Activated naive CD8-positive, alpha-beta T cell treated with anti-CD3 and anti-CD28 coated beads, Interleukin-2, amount 10 ng/mL, durations not matched to agents 7 days and 5 days (primary cell): ENCODE measurements around the gene CKAP2L. TPM values are rescaled to one million over a fixed set of nuclear protein-coding genes. Genes with fewer than 3 reads are reported as not detected.
"Not testable (repeated sequence)": the region's sequence is repeated elsewhere in the genome, so short reads cannot be mapped to it uniquely, and the experiment has no call there.

ENCODE experiments used
- ATAC-seq: fragments of 150-1000 bp; cut with Tn5 transposase; one replicate; pipeline ENCODE4 v1.10.0; 2021; ENCODE audit warnings: low read depth, moderate library complexity
- POLR2A ChIA-PET: fragments of 350-600 bp; sonication (Branson Sonifier 250); formaldehyde crosslinking; loops from one replicate; lab custom pipeline; 2021; ENCODE audit warnings: antibody characterized with exemption; lab: Charles Lee
- DNase-seq: peaks from one replicate; pipeline ENCODE4 v3.0.0; 2021
- H3K27ac Mint-ChIP-seq: one replicate; pipeline ENCODE4 v1.8.0; 2022; ENCODE audit warnings: mild to moderate bottlenecking, mixed read lengths
- H3K27me3 Mint-ChIP-seq: one replicate; pipeline ENCODE4 v1.8.0; 2022; ENCODE audit warnings: mild to moderate bottlenecking, moderate library complexity, mixed read lengths
- H3K36me3 Mint-ChIP-seq: one replicate; pipeline ENCODE4 v1.8.0; 2021; ENCODE audit warnings: mild to moderate bottlenecking, mixed read lengths
- H3K4me1 Mint-ChIP-seq: one replicate; pipeline ENCODE4 v1.8.0; 2021; ENCODE audit warnings: mixed read lengths
- H3K4me3 Mint-ChIP-seq: one replicate; pipeline ENCODE4 v1.8.0; 2022; ENCODE audit warnings: mild to moderate bottlenecking, moderate library complexity, mixed read lengths
- H3K9me3 Mint-ChIP-seq: one replicate; pipeline ENCODE4 v1.8.0; 2021; ENCODE audit warnings: mixed read lengths
- total RNA-seq, 2 experiments: library from RNA; stranded (reverse); gene quantifications; one replicate each; pipeline ENCODE4 v1.2.3, GENCODE V29; 2021

CKAP2L gene
- total RNA-seq, 2 experiments from 2014 or later, result 38.9 to 40.3 TPM

GRCh38 chr2:112713585-112713925 is 50.9 kb downstream of the CKAP2L start:
- no peak overlapping the region for H3K27ac Mint-ChIP-seq
- ATAC-seq (no peak), DNase-seq (no peak)
- no peak overlapping the region for H3K4me3 Mint-ChIP-seq
- no peaks in the 10 kb centered on the region for H3K36me3 Mint-ChIP-seq
- POLR2A ChIA-PET, result no interaction called here
- peaks cover 5% of the 10 kb centered on the region for H3K4me1 Mint-ChIP-seq
- peaks cover 1% of the 10 kb centered on the region for H3K9me3 Mint-ChIP-seq
- H3K27me3 Mint-ChIP-seq, result peaks cover 37% of the 10 kb centered on the region

GRCh38 chr2:112712903-112713584 is 51.4 kb downstream of the CKAP2L start:
- POLR2A ChIA-PET, result no interaction called here
- DNase-seq (no peak), ATAC-seq (no peak)
- peaks cover 1% of the 10 kb centered on the region for H3K9me3 Mint-ChIP-seq
- peaks cover 8% of the 10 kb centered on the region for H3K4me1 Mint-ChIP-seq
- no peaks in the 10 kb centered on the region for H3K36me3 Mint-ChIP-seq
- peaks cover 40% of the 10 kb centered on the region for H3K27me3 Mint-ChIP-seq
- no peak overlapping the region for H3K4me3 Mint-ChIP-seq
- H3K27ac Mint-ChIP-seq, result no peak overlapping the region

GRCh38 chr2:112712465-112712864 is 51.9 kb downstream of the CKAP2L start:
- H3K27ac Mint-ChIP-seq, result no peak overlapping the region
- no peak for DNase-seq
- no peaks in the 10 kb centered on the region for H3K36me3 Mint-ChIP-seq

GRCh38 chr2:112710956-112711750 is 53.3 kb downstream of the CKAP2L start:
- Mint-ChIP-seq H3K4me1 (peaks cover 24% of the 10 kb centered on the region), H3K9me3 (peaks cover 1% of the 10 kb centered on the region), H3K36me3 (no peaks in the 10 kb centered on the region), H3K27ac (no peak overlapping the region), H3K4me3 (no peak overlapping the region), H3K27me3 (peaks cover 45% of the 10 kb centered on the region)
- ATAC-seq, result no peak
- POLR2A ChIA-PET, result no interaction called here
- DNase-seq, result no peak

More at GRCh38 chr2:112712465-112712864, 51.9 kb downstream of the CKAP2L start:
- Mint-ChIP-seq H3K4me1 (peaks cover 14% of the 10 kb centered on the region), H3K4me3 (no peak overlapping the region), H3K27me3 (peaks cover 45% of the 10 kb centered on the region), H3K9me3 (peaks cover 1% of the 10 kb centered on the region)
- no peak for ATAC-seq
- POLR2A ChIA-PET, result interaction anchor here (0.6 kb wide), 1 partner anchor 22 kb away, joined by 3 read pairs; no protein-coding TSS in a partner anchor

DNA sequence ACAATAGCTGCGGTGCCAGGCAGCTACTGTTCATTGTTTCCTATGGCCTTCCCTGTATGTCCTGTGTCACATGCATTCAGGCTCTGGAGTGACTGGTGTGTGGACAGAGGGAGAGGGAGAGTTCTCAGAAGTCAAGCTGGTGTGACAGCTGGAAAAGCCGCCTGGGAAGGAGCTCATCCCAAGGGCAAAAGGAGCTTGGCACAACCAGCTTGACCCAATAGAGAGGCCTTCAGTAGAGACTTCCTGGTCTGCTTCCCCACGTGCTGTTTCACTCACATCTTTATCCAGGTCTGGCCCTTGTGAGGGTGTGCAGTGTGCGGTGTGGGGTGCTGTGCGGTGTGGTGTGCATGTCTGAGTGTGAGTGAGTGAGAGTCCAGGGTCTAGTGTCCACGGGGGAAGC is 54.7 kb downstream of the CKAP2L start:
- Mint-ChIP-seq H3K36me3 (peaks cover under 1% of the 10 kb centered on the region), H3K27me3 (peaks cover 43% of the 10 kb centered on the region), H3K4me1 (peaks cover 34% of the 10 kb centered on the region), H3K9me3 (peaks cover under 1% of the 10 kb centered on the region), H3K27ac (no peak overlapping the region), H3K4me3 (no peak overlapping the region)
- DNase-seq, result no peak
- ATAC-seq, result no peak
- POLR2A ChIA-PET, result no interaction called here

DNA sequence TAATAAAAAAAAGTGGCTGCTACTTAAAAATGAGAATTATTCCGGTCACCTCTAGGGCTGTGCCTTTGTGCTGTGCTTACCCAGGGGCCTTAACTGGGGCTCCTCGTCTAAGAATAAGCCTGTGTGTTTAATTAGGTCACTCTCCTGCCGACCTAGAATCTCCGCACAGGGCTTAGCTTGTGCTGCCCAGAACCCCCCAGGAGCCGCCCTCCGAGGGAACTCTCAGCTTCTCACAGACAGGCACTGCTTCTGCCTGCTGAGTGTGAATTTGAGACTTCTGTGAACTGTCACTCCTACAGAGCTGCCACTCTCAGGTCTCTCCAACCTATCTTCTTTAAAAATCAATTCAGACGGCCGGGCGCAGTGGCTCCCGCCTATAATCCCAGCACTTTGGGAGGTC is 55.4 kb downstream of the CKAP2L start:
- H3K36me3 Mint-ChIP-seq, result peaks cover 2% of the 10 kb centered on the region
- POLR2A ChIA-PET, result no interaction called here
- no peak overlapping the region for H3K27ac Mint-ChIP-seq
- no peak for DNase-seq
- peaks cover 35% of the 10 kb centered on the region for H3K4me1 Mint-ChIP-seq
- H3K4me3 Mint-ChIP-seq, result no peak overlapping the region
- no peak for ATAC-seq
- peaks cover 46% of the 10 kb centered on the region for H3K27me3 Mint-ChIP-seq
- H3K9me3 Mint-ChIP-seq, result peaks cover 2% of the 10 kb centered on the region

- H3K4me3 Mint-ChIP-seq, ATAC-seq: not testable (repeated sequence)
- POLR2A ChIA-PET, result interaction anchor here (0.6 to 3.1 kb wide), 8 partner anchors 14 to 76 kb away, joined by 3 to 18 read pairs (median 4); no protein-coding TSS in a partner anchor
Observed at GRCh38 chr2:112706947-112707346, 57.5 kb downstream of the CKAP2L start.

GRCh38 chr2:112706170-112706664 is 58.2 kb downstream of the CKAP2L start:
- Mint-ChIP-seq H3K27ac (peak overlapping the region; percentile 2), H3K4me1 (peaks cover 37% of the 10 kb centered on the region)

More at GRCh38 chr2:112706947-112707346, 57.5 kb downstream of the CKAP2L start:
- peaks cover 45% of the 10 kb centered on the region for H3K27me3 Mint-ChIP-seq
- not testable (repeated sequence) for H3K27ac Mint-ChIP-seq, DNase-seq, H3K36me3 Mint-ChIP-seq, H3K9me3 Mint-ChIP-seq
- H3K4me1 Mint-ChIP-seq, result peaks cover 36% of the 10 kb centered on the region

GRCh38 chr2:112705575-112705974 is 58.8 kb downstream of the CKAP2L start:
- peaks cover 2% of the 10 kb centered on the region for H3K9me3 Mint-ChIP-seq
- peaks cover 49% of the 10 kb centered on the region for H3K27me3 Mint-ChIP-seq
- no peak for DNase-seq
- peaks cover 2% of the 10 kb centered on the region for H3K36me3 Mint-ChIP-seq
- no peak overlapping the region for H3K4me3 Mint-ChIP-seq
- POLR2A ChIA-PET, result interaction anchor here (1.2 to 3.1 kb wide), 4 partner anchors 13 to 74 kb away, joined by 3 to 18 read pairs (median 4); no protein-coding TSS in a partner anchor
- H3K4me1 Mint-ChIP-seq, result peaks cover 34% of the 10 kb centered on the region
- no peak for ATAC-seq
- no peak overlapping the region for H3K27ac Mint-ChIP-seq

More at GRCh38 chr2:112706170-112706664, 58.2 kb downstream of the CKAP2L start:
- peaks cover 2% of the 10 kb centered on the region for H3K9me3 Mint-ChIP-seq
- peak; percentile 82 for DNase-seq
- peak overlapping the region; percentile 69 for H3K4me3 Mint-ChIP-seq
- POLR2A ChIA-PET, result interaction anchor here (1.0 to 3.1 kb wide), 7 partner anchors 14 to 76 kb away, joined by 3 to 18 read pairs (median 4); no protein-coding TSS in a partner anchor
- H3K27me3 Mint-ChIP-seq, result peaks cover 50% of the 10 kb centered on the region
- ATAC-seq, result peak; percentile 98
- H3K36me3 Mint-ChIP-seq, result peaks cover 2% of the 10 kb centered on the region

DNA sequence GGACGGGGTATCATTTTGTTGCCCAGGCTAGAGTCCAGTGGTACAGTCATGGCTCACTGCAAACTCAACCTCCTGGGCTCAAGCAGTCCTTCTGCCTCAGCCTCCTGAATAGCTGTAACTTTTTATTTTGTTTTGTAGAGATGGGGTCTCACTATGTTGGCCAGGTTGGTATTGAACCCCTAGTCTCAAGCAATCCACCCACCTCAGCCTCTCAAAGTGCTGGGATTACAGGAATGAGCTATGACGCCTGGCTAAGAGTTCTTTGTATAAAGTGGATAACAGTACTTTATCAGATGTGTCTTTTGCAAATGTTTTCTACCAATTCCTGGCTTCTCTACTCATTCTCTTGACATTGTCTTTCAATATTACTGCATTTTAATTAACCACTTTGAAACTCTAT is 60.7 kb downstream of the CKAP2L start:
- DNase-seq, result no peak
- peaks cover 2% of the 10 kb centered on the region for H3K9me3 Mint-ChIP-seq
- peaks cover 37% of the 10 kb centered on the region for H3K4me1 Mint-ChIP-seq
- POLR2A ChIA-PET, result no interaction called here
- no peak overlapping the region for H3K27ac Mint-ChIP-seq
- H3K27me3 Mint-ChIP-seq, result peaks cover 57% of the 10 kb centered on the region
- no peak overlapping the region for H3K4me3 Mint-ChIP-seq
- H3K36me3 Mint-ChIP-seq, result peaks cover 2% of the 10 kb centered on the region
- no peak for ATAC-seq

DNA sequence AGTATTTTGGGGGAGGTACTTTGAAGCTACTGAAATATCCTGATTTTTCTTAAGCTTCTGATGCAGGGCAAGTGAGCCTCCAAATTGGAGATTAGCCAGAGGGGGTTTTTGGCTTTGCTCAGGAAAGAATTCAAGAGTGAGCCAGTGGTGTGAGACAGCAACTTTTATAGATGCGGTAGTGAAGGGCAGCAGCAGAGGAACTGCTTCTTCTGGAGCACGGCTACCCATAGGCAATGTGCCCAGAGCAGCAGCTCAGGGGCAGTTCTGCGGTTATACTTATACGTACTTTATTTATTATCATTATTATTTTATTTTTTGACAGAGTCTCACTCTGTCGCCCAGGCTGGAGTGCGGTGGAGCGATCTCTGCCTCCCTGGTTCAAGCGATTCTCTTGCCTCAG is 63.4 kb downstream of the CKAP2L start:
- H3K4me3 Mint-ChIP-seq, result no peak overlapping the region

DNA sequence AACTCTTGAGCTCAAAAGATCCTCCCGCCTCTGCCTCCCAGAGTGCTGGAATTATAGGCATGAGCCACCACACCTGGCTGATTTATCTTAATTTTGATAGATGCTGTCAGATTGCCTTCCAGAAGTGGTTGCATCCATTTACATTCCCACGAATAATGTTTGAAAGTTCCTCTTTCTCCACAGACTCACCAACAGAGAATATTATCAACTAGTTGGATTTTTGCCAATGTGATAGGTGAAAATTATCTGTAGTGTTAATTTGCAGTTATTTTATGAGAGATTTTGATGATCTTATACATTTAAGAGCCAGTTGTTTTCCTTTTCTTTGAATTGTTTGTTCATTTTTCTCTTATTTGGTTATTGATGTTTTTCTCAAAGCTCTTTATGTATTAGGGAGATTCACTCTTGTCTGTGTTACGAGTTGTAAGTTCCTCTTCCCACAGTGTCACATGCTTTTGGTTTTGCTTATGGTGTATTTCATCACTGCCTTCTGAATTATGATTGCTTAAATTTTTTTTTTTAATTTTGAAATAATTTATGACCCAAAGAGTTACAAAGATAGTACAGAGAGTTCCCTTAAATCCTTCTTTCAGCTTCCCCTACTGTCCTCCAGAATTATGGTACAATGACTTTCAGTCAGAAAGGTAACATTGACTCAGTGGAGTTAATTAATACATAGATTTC is 64.3 kb downstream of the CKAP2L start:
- Mint-ChIP-seq H3K4me1 (peaks cover 9% of the 10 kb centered on the region), H3K27me3 (peaks cover 52% of the 10 kb centered on the region), H3K27ac (no peak overlapping the region), H3K36me3 (peaks cover 2% of the 10 kb centered on the region), H3K9me3 (peaks cover 2% of the 10 kb centered on the region), H3K4me3 (no peak overlapping the region)
- POLR2A ChIA-PET, result no interaction called here
- ATAC-seq, result no peak
- no peak for DNase-seq

More for the DNA sequence above, 63.4 kb downstream of the CKAP2L start:
- H3K9me3 Mint-ChIP-seq, result peaks cover 2% of the 10 kb centered on the region
- ATAC-seq (no peak), DNase-seq (no peak)
- peaks cover 2% of the 10 kb centered on the region for H3K36me3 Mint-ChIP-seq
- H3K27ac Mint-ChIP-seq, result no peak overlapping the region
- POLR2A ChIA-PET, result no interaction called here
- peaks cover 17% of the 10 kb centered on the region for H3K4me1 Mint-ChIP-seq
- H3K27me3 Mint-ChIP-seq, result peaks cover 52% of the 10 kb centered on the region
